ENCODE data around the gene CLEC2D. TPM values are rescaled to one million over a fixed set of nuclear protein-coding genes. Genes with fewer than 3 reads are reported as not detected.
A peak's percentile ranks its signal among the peaks of the same experiment; 100 is the strongest.
"Not testable (repeated sequence)": the region's sequence is repeated elsewhere in the genome, so short reads cannot be mapped to it uniquely, and the experiment has no call there.

Gene CLEC2D
- polyA plus RNA-seq (ENCODE audit: insufficient read length), result 11.7 TPM

GRCh38 chr12:9669534-9669933 is at the start of gene CLEC2D:
Gene CLEC2D (plus strand): TSS chr12:9669713. CDS start chr12:9669735, 22 bp downstream.
- DNase-seq (ENCODE audit: low read depth), result no peak

- no peak for DNase-seq (ENCODE audit: low read depth)
Measured at GRCh38 chr12:9625019-9625418, 44.5 kb upstream of the CLEC2D start.

GRCh38 chr12:9626291-9626690 is 43.2 kb upstream of the CLEC2D start:
- DNase-seq (ENCODE audit: low read depth), result no peak

DNA sequence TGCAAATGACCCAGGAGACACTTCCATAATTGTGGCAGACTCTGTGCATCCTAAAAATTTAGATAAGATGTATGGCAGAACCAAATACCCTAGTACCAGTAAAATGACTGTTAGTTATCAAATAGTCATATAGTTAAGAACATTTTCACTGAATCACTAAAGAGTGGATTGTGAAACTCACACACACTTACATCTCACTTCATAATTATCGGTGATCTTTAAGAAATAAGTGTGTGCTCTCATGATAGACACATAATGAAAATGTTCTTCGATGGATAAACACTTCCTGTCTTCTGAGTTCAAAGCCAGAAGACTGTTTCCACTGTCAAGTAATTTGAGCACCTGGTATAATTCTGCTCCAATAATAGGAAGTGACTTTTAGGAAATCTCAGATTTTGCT is 42.7 kb upstream of the CLEC2D start:
- no peak for DNase-seq (ENCODE audit: low read depth)

- DNase-seq (ENCODE audit: low read depth), result no peak
Measured at GRCh38 chr12:9632766-9633165, 36.7 kb upstream of the CLEC2D start.

GRCh38 chr12:9634177-9634803 is 35.2 kb upstream of the CLEC2D start:
- DNase-seq (ENCODE audit: low read depth), result no peak

GRCh38 chr12:9634969-9635754 is 34.4 kb upstream of the CLEC2D start:
- DNase-seq (ENCODE audit: low read depth), result no peak

- no peak for DNase-seq (ENCODE audit: low read depth)
Measured at GRCh38 chr12:9636150-9636850, 33.2 kb upstream of the CLEC2D start.

- no peak for DNase-seq (ENCODE audit: low read depth)
Measured at GRCh38 chr12:9636851-9637206, 32.7 kb upstream of the CLEC2D start.

- DNase-seq (ENCODE audit: low read depth), result no peak
Measured at GRCh38 chr12:9640024-9640423, 29.5 kb upstream of the CLEC2D start.

GRCh38 chr12:9642606-9643265 is 26.8 kb upstream of the CLEC2D start:
- no peak for DNase-seq (ENCODE audit: low read depth)

DNA sequence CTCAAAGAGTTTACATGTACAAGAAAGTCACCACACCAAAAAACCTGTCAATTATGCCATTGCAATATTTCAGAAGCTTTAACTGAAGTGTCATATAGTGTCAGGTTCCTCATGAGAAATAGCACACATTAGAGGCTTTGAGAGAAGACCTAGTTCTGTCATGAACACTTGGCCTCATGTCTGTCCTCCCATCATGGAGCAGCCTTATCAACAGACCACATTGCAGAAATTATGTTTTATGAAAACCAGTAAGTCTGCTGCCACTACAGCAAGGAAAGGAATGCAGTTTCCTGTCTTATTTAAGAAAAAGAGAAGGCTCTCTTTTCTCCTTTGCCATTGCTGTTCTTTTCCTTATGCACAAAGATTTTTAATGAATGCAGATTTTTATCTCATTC is 26.2 kb upstream of the CLEC2D start:
- no peak for DNase-seq (ENCODE audit: low read depth)

GRCh38 chr12:9644985-9645551 is 24.4 kb upstream of the CLEC2D start:
- DNase-seq (ENCODE audit: low read depth), result not testable (repeated sequence)

DNA sequence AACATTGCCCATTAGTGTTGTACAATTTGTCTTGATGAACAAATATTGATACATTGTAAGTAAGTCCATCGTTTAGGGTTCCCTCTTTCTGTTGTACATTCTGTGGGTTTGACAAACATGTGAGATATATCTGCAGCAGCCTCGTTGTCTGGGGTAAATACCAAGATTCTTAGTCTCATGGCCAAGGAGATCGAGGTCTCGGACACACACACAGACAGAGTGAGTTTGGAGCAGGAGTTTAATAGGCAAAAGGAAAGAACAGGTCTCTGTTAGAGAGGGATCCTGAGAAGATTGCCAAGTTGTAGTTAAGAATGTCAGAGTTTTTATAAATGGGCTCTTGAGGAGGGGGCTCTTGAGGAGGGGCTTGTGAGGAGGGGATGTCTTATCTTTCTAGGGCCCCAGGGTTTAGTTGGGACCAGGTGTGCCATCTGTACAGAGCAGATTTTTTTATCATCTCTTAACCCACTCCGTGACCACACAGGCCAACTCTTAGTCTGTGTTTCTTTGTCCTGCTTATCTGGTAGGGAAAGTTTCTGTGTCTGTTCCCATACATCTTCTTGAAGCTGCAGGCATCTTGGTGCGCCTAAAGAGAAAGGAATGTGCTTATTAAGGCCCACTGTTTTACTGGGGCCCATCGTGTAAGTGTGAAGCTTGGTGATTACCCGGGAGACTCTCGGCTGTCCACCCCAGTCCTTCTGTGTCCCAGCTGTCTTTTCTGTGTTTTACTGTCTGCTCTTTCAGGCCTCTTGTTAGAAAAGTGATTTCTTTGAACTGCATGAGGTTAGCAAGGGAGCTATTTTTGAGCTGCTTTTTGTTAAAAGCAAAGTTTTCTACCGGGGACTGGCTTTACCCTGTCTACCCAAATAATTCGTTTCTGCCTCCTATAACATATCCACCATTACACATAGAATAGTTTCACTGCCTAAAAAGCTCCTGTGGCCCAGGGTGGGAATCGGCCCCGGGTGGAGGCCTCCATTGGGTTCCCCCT is 22.4 kb upstream of the CLEC2D start:
- DNase-seq (ENCODE audit: low read depth), result no peak

DNA sequence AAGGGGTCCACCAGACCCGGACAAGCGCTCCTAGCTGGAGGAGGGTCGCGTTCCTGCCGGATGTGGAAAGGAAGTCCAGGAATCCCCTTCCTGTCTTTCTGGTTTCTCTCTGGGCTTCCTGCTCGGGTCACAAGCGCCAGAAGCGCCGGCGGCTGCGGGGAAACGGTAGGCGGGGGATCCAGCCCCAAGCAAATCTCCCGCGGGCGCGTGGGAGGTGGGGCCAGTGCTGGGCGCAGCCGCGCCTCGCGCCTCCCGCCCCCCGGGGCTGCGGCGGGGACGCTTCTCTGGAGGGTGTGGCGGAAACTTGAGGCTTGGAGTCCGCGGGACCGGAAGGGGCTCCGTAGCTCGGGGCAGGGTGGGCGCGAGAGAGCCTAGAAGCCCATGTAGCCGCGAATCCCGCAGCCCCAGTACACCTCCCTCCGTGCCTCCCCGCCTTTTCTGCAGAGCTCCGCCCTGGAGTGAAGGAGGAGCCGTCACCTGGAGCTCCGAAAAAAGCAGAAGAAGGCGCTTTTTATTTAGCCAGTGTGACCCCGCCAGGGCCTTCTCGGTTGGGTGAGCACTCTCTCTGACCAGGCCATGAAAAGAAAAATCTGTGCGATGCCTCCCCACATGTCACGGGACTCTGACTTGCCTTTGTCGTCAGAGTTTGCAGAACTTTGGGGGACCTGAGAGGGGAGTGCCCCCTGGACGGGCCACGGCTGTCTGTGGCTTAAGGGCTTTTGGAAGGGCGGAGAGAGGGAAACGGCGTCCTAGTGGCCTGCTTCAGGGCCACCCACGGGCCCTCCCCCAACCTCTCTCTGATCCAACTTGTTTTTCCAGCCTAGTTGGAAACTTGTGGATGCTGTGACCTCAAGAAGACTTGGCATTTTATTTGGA is 21.4 kb upstream of the CLEC2D start:
- DNase-seq (ENCODE audit: low read depth), result peak; percentile 65

GRCh38 chr12:9648701-9649531 is 20.6 kb upstream of the CLEC2D start:
- no peak for DNase-seq (ENCODE audit: low read depth)

DNA sequence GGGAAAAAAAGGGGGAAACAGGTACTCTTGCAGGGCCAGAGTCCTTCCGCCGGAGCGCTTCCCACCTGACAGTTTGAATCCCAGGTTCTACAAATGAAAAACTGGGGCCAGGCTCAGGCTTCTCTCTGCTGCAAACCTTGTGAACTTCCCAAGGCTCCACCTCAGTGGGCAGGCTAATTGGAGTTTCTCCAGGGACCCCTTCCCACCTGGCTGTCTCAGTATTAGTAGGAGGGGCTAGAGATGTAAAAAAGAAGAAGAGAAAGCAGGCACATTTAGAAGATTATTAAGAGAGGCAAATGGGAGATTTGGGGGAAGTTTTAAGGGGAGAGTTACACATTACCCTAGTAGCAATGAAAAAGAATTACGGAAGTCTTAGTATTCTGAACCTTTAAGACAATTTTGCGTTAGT is 20.0 kb upstream of the CLEC2D start:
- DNase-seq (ENCODE audit: low read depth), result no peak

- DNase-seq (ENCODE audit: low read depth), result no peak
Measured at GRCh38 chr12:9650151-9650576, 19.3 kb upstream of the CLEC2D start.

- DNase-seq (ENCODE audit: low read depth), result no peak
Measured at GRCh38 chr12:9651265-9651729, 18.2 kb upstream of the CLEC2D start.

Measured in forelimb muscle (tissue), 1 donor.